H1 (cell line): Measurements from ENCODE around the gene PAK2. TPM values are rescaled to one million over a fixed set of nuclear protein-coding genes. Genes with fewer than 3 reads are reported as not detected.

Experiments used
- CEBPB ChIP-seq: IDR thresholded peaks from 2 replicates; pipeline ENCODE4 v1.6.1; 2012; ENCODE audit warnings: low read depth, low read length
- RAD21 ChIP-seq, 2 experiments: IDR thresholded peaks in 1 of 2; conservative IDR thresholded peaks in 1 of 2; 2 replicates each; pipeline ENCODE4 v1.6.1; 2011; ENCODE audit warnings: low read depth in 2 of 2, low read length in 2 of 2, improper control_type of control experiment in 1 of 2, inconsistent platforms in 1 of 2, mild to moderate bottlenecking in 1 of 2, moderate library complexity in 1 of 2
- polyA plus RNA-seq, 7 experiments: library from polyadenylated mRNA; depleted of rRNA in 3 of 7; stranded (reverse) in 5 of 7; unstranded in 2 of 7; fragments of >200 nt in 5 of 7; fragments of 200-250 nt in 2 of 7; gene quantifications; 1 replicate in 5 of 7; 2 replicates in 1 of 7; 4 replicates in 1 of 7; pipeline versions ENCODE4 v1.2.1 to v1.2.3, GENCODE V29; 2011 to 2013; ENCODE audit warnings: missing spikeins in 2 of 7, mixed read lengths in 2 of 7
- total RNA-seq: library from RNA; stranded (reverse); fragmentation: NEBNext Ultra II Directional; extraction: Animal tissue kit (Norgen Biotek cat#: 25700); gene quantifications from 2 replicates; pipeline ENCODE4 v1.2.1, GENCODE V29; 2021

PAK2 gene
- total and polyA plus RNA-seq, 2 of the 8 experiments (the other 6 are each of a cell fraction or from before 2014, with no cell fraction given), result 13.1 to 60.5 TPM

DNA sequence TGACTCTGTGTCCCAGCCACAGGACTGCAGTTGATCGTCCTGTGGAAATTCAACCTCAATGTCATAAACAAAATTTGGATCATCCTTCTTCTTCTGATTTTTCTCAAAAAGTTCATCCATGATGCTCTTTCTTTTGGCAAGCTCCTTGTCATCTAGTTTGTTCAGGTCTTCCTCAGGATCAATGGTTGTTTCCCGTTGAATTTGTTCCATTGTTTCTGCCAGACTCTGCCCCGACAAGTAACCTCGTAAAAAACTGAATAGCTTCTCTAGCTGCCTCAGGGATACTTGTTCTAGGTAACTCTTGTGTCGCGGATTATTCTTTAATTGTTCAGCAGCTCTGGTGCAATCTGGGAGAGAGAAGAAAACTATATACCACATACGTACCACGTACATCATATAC, 32.1 kb upstream of the PAK2 start (continued):
- TF ChIP-seq RAD21 (IDR thresholded peaks at IDR 0.05 in 1 of 2, conservative IDR thresholded peaks at IDR 0.05 in 1 of 2; ENCODE audit: low read depth in 2 of 2, low read length in 2 of 2) (no peak), CEBPB (no peak)
